Measurements from ENCODE around the gene TMEM80. TPM values are rescaled to one million over a fixed set of nuclear protein-coding genes. Genes with fewer than 3 reads are reported as not detected.

The TMEM80 gene
- total and polyA plus RNA-seq, 9 of the 15 experiments (the other 6 are each of a cell fraction or from before 2014, with no cell fraction given), result 5.1 to 30.1 (median 12.4) TPM

DNA sequence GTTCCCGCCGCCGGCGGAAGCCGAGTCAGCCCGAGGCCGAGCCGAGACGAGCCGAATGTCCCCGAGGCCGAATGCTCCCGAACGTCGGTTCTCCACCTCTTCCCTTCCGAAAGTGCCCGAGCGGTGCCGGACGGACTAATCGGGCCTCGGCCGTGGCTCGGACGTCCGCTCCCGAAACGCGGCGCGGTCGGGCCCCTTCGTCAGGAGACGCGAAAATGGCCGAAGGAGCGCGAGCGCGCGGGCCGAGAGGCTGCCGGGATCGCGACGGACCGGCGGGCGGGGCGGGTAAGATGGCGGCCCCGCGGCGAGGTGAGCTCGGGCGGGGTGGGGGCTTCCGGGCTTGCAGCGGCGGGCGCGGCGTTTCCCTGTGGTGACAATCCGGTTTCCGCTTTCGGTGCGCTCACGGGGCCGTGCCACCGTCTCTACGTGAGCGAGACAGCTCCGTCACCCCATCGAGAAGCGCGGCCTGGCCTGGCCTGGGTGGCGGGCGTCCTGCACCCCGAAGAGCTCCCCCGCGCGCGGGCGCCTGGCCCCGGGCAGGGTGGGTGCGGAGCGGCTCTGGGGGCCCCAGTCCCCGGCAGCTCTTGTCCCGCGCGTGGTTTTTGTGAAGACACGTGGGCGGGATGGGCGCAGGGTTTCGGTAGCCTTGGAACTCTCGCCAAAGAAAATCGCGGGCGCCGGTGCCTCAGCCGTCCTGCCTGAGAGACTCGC is at the start of gene TMEM80 (continued):
- TF ChIP-seq, protein P1, sequence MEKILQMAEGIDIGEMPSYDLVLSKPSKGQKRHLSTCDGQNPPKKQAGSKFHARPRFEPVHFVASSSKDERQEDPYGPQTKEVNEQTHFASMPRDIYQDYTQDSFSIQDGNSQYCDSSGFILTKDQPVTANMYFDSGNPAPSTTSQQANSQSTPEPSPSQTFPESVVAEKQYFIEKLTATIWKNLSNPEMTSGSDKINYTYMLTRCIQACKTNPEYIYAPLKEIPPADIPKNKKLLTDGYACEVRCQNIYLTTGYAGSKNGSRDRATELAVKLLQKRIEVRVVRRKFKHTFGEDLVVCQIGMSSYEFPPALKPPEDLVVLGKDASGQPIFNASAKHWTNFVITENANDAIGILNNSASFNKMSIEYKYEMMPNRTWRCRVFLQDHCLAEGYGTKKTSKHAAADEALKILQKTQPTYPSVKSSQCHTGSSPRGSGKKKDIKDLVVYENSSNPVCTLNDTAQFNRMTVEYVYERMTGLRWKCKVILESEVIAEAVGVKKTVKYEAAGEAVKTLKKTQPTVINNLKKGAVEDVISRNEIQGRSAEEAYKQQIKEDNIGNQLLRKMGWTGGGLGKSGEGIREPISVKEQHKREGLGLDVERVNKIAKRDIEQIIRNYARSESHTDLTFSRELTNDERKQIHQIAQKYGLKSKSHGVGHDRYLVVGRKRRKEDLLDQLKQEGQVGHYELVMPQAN (IDR thresholded peaks at IDR 0.05; ENCODE audit: borderline replicate concordance), result no peak; the same call in 1 of the 2 replicates
- no peak for TF ChIP-seq DIDO1 (tag; IDR thresholded peaks at IDR 0.05; ENCODE audit: low read depth)
- no peak for TF ChIP-seq STAT5A (IDR thresholded peaks at IDR 0.05; ENCODE audit: borderline replicate concordance, low read length)
- TF ChIP-seq POLR3G (IDR thresholded peaks at IDR 0.05; ENCODE audit: extremely low read depth, insufficient read length, insufficient replicate concordance), result no peak
- no peak for TF ChIP-seq PHB (CRISPR knock-in tag; IDR thresholded peaks at IDR 0.05)
- TF ChIP-seq XRCC3 (IDR thresholded peaks at IDR 0.05), result no peak
- 0 out of 2 replicates have a peak, but pooled peaks have one; percentile 20 for TF ChIP-seq ZNF324 (CRISPR knock-in tag; IDR thresholded peaks at IDR 0.05)
- no peak for TF ChIP-seq ZFP30 (CRISPR knock-in tag; IDR thresholded peaks at IDR 0.05; ENCODE audit: borderline replicate concordance)
- TF ChIP-seq, protein P2, sequence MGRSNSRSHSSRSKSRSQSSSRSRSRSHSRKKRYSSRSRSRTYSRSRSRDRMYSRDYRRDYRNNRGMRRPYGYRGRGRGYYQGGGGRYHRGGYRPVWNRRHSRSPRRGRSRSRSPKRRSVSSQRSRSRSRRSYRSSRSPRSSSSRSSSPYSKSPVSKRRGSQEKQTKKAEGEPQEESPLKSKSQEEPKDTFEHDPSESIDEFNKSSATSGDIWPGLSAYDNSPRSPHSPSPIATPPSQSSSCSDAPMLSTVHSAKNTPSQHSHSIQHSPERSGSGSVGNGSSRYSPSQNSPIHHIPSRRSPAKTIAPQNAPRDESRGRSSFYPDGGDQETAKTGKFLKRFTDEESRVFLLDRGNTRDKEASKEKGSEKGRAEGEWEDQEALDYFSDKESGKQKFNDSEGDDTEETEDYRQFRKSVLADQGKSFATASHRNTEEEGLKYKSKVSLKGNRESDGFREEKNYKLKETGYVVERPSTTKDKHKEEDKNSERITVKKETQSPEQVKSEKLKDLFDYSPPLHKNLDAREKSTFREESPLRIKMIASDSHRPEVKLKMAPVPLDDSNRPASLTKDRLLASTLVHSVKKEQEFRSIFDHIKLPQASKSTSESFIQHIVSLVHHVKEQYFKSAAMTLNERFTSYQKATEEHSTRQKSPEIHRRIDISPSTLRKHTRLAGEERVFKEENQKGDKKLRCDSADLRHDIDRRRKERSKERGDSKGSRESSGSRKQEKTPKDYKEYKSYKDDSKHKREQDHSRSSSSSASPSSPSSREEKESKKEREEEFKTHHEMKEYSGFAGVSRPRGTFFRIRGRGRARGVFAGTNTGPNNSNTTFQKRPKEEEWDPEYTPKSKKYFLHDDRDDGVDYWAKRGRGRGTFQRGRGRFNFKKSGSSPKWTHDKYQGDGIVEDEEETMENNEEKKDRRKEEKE (IDR thresholded peaks at IDR 0.05; ENCODE audit: borderline replicate concordance in 1 of 2, control insufficient read depth in 1 of 2, low read depth in 2 of 2, low read length in 1 of 2), result no peak
- TF ChIP-seq NFATC3 (IDR thresholded peaks at IDR 0.05), result no peak
- TF ChIP-seq ZNF431 (CRISPR knock-in tag; IDR thresholded peaks at IDR 0.05), result no peak
- TF ChIP-seq ZNF143 (CRISPR knock-in tag; IDR thresholded peaks at IDR 0.05), result peak; percentile 73
- TF ChIP-seq, protein P3, sequence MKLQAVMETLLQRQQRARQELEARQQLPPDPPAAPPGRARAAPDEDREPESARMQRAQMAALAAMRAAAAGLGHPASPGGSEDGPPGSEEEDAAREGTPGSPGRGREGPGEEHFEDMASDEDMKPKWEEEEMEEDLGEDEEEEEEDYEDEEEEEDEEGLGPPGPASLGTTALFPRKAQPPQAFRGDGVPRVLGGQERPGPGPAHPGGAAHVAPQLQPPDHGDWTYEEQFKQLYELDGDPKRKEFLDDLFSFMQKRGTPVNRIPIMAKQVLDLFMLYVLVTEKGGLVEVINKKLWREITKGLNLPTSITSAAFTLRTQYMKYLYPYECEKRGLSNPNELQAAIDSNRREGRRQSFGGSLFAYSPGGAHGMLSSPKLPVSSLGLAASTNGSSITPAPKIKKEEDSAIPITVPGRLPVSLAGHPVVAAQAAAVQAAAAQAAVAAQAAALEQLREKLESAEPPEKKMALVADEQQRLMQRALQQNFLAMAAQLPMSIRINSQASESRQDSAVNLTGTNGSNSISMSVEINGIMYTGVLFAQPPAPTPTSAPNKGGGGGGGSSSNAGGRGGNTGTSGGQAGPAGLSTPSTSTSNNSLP (IDR thresholded peaks at IDR 0.05; ENCODE audit: borderline replicate concordance, low read depth, low read length), result no peak
- TF ChIP-seq, protein P4, sequence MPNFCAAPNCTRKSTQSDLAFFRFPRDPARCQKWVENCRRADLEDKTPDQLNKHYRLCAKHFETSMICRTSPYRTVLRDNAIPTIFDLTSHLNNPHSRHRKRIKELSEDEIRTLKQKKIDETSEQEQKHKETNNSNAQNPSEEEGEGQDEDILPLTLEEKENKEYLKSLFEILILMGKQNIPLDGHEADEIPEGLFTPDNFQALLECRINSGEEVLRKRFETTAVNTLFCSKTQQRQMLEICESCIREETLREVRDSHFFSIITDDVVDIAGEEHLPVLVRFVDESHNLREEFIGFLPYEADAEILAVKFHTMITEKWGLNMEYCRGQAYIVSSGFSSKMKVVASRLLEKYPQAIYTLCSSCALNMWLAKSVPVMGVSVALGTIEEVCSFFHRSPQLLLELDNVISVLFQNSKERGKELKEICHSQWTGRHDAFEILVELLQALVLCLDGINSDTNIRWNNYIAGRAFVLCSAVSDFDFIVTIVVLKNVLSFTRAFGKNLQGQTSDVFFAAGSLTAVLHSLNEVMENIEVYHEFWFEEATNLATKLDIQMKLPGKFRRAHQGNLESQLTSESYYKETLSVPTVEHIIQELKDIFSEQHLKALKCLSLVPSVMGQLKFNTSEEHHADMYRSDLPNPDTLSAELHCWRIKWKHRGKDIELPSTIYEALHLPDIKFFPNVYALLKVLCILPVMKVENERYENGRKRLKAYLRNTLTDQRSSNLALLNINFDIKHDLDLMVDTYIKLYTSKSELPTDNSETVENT (CRISPR knock-in tag; IDR thresholded peaks at IDR 0.05), result peak; percentile 74
- TF ChIP-seq, protein P5, sequence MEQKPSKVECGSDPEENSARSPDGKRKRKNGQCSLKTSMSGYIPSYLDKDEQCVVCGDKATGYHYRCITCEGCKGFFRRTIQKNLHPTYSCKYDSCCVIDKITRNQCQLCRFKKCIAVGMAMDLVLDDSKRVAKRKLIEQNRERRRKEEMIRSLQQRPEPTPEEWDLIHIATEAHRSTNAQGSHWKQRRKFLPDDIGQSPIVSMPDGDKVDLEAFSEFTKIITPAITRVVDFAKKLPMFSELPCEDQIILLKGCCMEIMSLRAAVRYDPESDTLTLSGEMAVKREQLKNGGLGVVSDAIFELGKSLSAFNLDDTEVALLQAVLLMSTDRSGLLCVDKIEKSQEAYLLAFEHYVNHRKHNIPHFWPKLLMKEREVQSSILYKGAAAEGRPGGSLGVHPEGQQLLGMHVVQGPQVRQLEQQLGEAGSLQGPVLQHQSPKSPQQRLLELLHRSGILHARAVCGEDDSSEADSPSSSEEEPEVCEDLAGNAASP (IDR thresholded peaks at IDR 0.05), result no peak
- no peak for TF ChIP-seq KAT7 (CRISPR knock-in tag; IDR thresholded peaks at IDR 0.05; ENCODE audit: borderline replicate concordance)
- peak; percentile 69 for TF ChIP-seq POLR2B (IDR thresholded peaks at IDR 0.05; ENCODE audit: low read depth, partially characterized antibody)
